SU-DHL-6 (cell line): ENCODE results near the gene TPPP3.

Experiments used
- EZH2phosphoT487 ChIP-seq: fragments of 200-600 bp; sonication (generic), shearing (Covaris generic); conservative IDR thresholded peaks from 2 replicates; pipeline ENCODE4 v1.6.1; 2018; ENCODE audit warnings: mild to moderate bottlenecking, antibody characterized with exemption, low read length, moderate library complexity, mixed read lengths
- TF ChIP-seq, protein P1 (sequence below): fragments of 200-600 bp; sonication (generic); IDR thresholded peaks from one replicate; pipeline ENCODE4 v1.5.1; 2017; ENCODE audit warnings: antibody characterized with exemption, mild to moderate bottlenecking, low read length, moderate library complexity; ENCODE audit not compliant: insufficient read depth, poor library complexity, severe bottlenecking

GRCh38 chr16:67388191-67388590 is 5.1 kb downstream of the TPPP3 start:
- TF ChIP-seq, protein P1, sequence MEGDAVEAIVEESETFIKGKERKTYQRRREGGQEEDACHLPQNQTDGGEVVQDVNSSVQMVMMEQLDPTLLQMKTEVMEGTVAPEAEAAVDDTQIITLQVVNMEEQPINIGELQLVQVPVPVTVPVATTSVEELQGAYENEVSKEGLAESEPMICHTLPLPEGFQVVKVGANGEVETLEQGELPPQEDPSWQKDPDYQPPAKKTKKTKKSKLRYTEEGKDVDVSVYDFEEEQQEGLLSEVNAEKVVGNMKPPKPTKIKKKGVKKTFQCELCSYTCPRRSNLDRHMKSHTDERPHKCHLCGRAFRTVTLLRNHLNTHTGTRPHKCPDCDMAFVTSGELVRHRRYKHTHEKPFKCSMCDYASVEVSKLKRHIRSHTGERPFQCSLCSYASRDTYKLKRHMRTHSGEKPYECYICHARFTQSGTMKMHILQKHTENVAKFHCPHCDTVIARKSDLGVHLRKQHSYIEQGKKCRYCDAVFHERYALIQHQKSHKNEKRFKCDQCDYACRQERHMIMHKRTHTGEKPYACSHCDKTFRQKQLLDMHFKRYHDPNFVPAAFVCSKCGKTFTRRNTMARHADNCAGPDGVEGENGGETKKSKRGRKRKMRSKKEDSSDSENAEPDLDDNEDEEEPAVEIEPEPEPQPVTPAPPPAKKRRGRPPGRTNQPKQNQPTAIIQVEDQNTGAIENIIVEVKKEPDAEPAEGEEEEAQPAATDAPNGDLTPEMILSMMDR, result no peak
- TF ChIP-seq EZH2phosphoT487, result no peak
